Chondrocyte (in vitro differentiated cells): ENCODE data around the gene RAB10. TPM values are rescaled to one million over a fixed set of nuclear protein-coding genes. Genes with fewer than 3 reads are reported as not detected.
A peak's percentile ranks its signal among the peaks of the same experiment; 100 is the strongest.
"Not testable (repeated sequence)": the region's sequence is repeated elsewhere in the genome, so short reads cannot be mapped to it uniquely, and the experiment has no call there.

Experiments used
- DNase-seq: peaks from one replicate; pipeline ENCODE4 v3.0.0; 2021; ENCODE audit warnings: mixed read lengths, low spot score
- H3K27ac Mint-ChIP-seq: one replicate; pipeline ENCODE4 v1.8.0; 2021; ENCODE audit warnings: mild to moderate bottlenecking, moderate library complexity, mixed read lengths; ENCODE audit not compliant: unreplicated experiment
- H3K27me3 Mint-ChIP-seq: 2 replicates; pipeline ENCODE4 v1.8.0; 2021; ENCODE audit warnings: low read depth, mixed read lengths
- H3K36me3 Mint-ChIP-seq: 2 replicates; pipeline ENCODE4 v1.8.0; 2021; ENCODE audit warnings: low read depth, mixed read lengths
- H3K4me1 Mint-ChIP-seq: 2 replicates; pipeline ENCODE4 v1.8.0; 2021; ENCODE audit warnings: low read depth, mild to moderate bottlenecking, mixed read lengths
- H3K4me3 Mint-ChIP-seq: one replicate; pipeline ENCODE4 v1.8.0; 2021; ENCODE audit warnings: mild to moderate bottlenecking, moderate library complexity, mixed read lengths; ENCODE audit not compliant: unreplicated experiment
- H3K9me3 Mint-ChIP-seq: 2 replicates; pipeline ENCODE4 v1.8.0; 2021; ENCODE audit warnings: low read depth, mixed read lengths
- total RNA-seq: library from RNA; stranded (reverse); gene quantifications from 3 replicates; pipeline ENCODE4 v1.2.1, GENCODE V29; 2021
- TF ChIP-seq, protein P1 (sequence below): fragments of 200-600 bp; sonication (generic); IDR thresholded peaks from 2 replicates; pipeline ENCODE4 v1.5.0; 2021; ENCODE audit warnings: antibody characterized with exemption, mild to moderate bottlenecking, moderate library complexity

The RAB10 gene
- total RNA-seq, 1 donor from 2014 or later = 153 TPM

DNA sequence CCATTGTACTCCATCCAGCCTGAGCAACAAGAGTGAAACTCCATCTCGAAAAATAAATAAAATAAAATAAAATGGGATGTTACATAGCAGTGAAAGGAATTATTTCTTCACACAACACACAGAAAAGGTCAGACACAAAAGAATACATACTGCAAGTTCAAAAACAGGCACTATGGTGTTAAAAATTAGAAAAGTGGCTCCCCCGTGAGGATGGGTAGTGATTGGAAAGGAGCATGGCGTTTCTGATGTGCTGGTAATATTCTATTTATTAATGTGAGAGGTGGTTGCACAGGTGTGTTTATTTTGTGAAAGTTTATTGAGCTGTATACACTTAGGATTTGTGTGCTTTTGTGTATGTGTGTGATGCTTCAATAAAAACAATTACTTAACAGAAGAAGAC, 22.9 kb upstream of the RAB10 start:
- no peak overlapping the region for H3K4me3 Mint-ChIP-seq
- TF ChIP-seq, protein P1, sequence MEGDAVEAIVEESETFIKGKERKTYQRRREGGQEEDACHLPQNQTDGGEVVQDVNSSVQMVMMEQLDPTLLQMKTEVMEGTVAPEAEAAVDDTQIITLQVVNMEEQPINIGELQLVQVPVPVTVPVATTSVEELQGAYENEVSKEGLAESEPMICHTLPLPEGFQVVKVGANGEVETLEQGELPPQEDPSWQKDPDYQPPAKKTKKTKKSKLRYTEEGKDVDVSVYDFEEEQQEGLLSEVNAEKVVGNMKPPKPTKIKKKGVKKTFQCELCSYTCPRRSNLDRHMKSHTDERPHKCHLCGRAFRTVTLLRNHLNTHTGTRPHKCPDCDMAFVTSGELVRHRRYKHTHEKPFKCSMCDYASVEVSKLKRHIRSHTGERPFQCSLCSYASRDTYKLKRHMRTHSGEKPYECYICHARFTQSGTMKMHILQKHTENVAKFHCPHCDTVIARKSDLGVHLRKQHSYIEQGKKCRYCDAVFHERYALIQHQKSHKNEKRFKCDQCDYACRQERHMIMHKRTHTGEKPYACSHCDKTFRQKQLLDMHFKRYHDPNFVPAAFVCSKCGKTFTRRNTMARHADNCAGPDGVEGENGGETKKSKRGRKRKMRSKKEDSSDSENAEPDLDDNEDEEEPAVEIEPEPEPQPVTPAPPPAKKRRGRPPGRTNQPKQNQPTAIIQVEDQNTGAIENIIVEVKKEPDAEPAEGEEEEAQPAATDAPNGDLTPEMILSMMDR = no peak
- no peaks in the 10 kb centered on the region for H3K27me3 Mint-ChIP-seq
- H3K9me3 Mint-ChIP-seq = peaks cover 3% of the 10 kb centered on the region
- H3K4me1 Mint-ChIP-seq = peaks cover 28% of the 10 kb centered on the region
- no peak overlapping the region for H3K27ac Mint-ChIP-seq
- DNase-seq = no peak
- H3K36me3 Mint-ChIP-seq = no peaks in the 10 kb centered on the region

DNA sequence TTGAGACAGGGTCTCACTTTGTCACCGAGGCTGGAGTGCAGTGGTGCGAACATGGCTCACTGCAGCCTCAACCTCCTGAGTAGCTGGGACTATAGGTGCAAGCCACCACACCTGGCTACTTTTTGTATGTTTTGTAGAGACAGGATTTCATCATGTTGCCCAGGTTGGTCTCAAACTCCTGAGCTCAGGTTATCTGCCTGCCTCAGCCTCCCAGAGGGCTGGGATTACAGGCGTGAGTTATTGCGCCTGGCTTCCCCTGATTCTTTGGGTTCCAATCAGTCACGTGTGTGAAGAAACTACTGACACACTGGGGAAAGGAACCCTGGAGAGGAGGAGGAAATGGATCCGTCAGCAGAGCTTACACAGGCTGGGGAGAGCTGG, 22.3 kb upstream of the RAB10 start:
- TF ChIP-seq, protein P1 = no peak
- peaks cover 3% of the 10 kb centered on the region for H3K9me3 Mint-ChIP-seq
- no peak overlapping the region for H3K27ac Mint-ChIP-seq
- H3K36me3 Mint-ChIP-seq = no peaks in the 10 kb centered on the region
- DNase-seq = no peak
- no peak overlapping the region for H3K4me3 Mint-ChIP-seq
- peaks cover 34% of the 10 kb centered on the region for H3K4me1 Mint-ChIP-seq
- H3K27me3 Mint-ChIP-seq = no peaks in the 10 kb centered on the region

DNA sequence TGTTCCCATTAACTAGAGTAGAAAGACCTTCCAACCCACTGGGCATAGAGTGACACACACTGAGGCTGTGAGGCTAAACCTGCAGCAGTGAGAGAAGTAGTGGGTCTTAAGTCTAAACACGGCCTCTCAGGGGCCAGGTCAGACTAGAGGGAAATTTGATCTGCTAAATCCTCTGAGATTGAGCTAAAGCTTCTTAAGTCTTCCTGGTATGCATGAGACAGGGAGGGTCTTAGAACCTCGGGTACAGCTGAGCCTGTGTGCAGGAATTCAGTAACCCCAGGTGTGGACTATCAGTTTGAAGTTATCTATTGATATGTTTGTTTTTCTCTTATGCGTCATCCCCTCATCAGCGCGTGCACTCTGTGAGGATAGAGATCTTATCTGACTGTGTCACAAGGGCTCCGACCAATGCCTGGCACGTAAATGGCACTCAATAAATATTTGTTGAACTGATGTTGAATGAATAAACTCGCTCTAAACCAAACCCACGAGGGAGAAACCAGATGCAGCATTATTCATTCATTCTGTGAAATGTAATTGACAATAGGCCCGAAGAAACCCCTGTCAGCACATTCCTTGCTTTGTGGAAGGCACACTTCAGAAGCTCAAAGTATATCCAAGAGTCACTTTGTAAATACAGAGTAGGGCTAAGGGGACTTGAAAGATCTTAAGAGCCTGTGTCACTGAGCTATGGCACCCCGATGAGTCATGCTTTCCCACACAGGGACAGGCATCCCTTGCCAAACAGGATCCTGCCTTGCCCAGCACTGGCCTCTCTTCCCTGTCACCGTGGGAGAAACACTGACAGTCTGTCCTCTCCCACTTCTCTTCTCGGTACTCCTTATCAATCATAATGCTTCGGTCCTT, 21.7 kb upstream of the RAB10 start:
- peaks cover 36% of the 10 kb centered on the region for H3K4me1 Mint-ChIP-seq
- no peaks in the 10 kb centered on the region for H3K27me3 Mint-ChIP-seq
- no peak for DNase-seq
- no peaks in the 10 kb centered on the region for H3K36me3 Mint-ChIP-seq
- peaks cover 3% of the 10 kb centered on the region for H3K9me3 Mint-ChIP-seq
- peak overlapping the region; percentile 34 for H3K27ac Mint-ChIP-seq
- H3K4me3 Mint-ChIP-seq = no peak overlapping the region
- TF ChIP-seq, protein P1 = no peak

DNA sequence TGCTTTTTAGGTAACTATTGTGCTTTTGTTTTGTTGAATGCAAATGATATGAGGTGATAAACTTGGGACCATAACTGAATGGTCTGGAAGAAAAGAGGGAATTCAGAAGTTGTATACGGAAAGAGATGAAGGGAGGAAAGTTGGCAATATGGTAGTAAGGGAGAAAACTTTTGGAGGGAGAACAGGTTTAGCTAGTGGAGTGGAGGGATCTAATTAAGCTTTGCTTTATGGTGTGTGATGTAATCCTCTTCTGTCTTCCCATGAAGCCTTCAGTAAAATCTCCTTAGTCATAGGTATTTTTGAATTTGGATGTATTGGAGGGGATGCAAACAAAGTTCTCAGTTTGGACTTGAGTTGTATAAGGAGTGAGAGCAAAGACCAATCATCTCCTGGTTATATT, 20.2 kb upstream of the RAB10 start:
- H3K27ac Mint-ChIP-seq = no peak overlapping the region
- peaks cover 3% of the 10 kb centered on the region for H3K9me3 Mint-ChIP-seq
- H3K27me3 Mint-ChIP-seq = no peaks in the 10 kb centered on the region
- TF ChIP-seq, protein P1 = no peak
- no peak overlapping the region for H3K4me3 Mint-ChIP-seq
- no peaks in the 10 kb centered on the region for H3K36me3 Mint-ChIP-seq
- DNase-seq = no peak
- peaks cover 49% of the 10 kb centered on the region for H3K4me1 Mint-ChIP-seq

DNA sequence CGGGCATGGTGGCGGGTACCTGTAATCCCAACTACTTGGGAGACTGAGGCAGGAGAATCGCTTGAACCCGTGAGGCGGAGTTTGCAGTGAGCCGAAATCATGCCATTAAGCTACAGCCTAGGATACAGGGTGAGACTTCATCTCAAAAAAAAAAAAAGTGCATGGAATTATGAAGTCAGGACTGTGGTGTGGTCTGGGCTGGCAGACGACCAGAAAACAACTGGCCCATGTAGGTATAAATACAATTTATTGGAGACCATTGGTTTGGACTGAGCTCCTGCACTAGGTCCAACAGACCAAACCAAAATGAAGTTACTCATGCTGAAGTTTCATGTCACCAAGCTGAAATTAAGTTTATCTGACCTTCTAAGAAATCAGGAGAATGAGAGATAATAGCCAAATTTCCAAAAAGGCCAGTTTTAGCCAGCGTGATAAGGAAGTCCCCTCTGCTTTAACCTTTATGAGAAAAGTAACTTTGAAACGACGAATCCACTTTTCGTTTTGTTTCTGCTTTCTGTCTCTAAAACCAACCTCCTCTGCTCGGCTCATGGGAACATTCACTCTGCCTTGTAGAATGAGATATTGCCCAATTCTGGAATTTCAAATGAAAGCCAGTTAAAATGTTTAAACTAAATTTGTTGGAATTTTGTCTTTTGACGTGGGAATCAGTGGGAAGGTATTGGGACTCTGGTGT, 17.7 kb upstream of the RAB10 start:
- DNase-seq = no peak
- Mint-ChIP-seq H3K36me3 (no peaks in the 10 kb centered on the region), H3K27me3 (no peaks in the 10 kb centered on the region), H3K4me1 (peaks cover 43% of the 10 kb centered on the region), H3K27ac (peak overlapping the region; percentile 36), H3K4me3 (no peak overlapping the region), H3K9me3 (no peaks in the 10 kb centered on the region)
- TF ChIP-seq, protein P1 = no peak

DNA sequence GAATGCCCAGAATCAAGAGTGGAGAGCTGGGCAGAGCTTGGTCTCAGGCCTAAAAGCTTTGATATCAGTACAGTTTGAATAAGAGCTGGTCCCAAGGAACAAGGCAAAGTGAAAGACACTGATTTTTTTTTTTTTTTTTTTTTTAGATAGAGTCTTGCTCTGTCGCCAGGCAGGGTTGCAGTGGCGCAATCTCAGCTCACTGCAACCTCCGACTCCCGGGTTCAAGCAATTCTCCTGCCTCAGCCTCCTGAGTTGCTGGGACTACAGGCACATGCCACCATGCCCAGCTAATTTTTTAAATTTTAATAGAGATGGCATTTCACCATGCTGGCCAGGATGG, 17.2 kb upstream of the RAB10 start:
- not testable (repeated sequence) for H3K4me3 Mint-ChIP-seq, H3K27ac Mint-ChIP-seq, H3K27me3 Mint-ChIP-seq, DNase-seq, H3K36me3 Mint-ChIP-seq, H3K9me3 Mint-ChIP-seq
- H3K4me1 Mint-ChIP-seq = peaks cover 41% of the 10 kb centered on the region
